Measurements from ENCODE around the gene CYP4A22.

DNA sequence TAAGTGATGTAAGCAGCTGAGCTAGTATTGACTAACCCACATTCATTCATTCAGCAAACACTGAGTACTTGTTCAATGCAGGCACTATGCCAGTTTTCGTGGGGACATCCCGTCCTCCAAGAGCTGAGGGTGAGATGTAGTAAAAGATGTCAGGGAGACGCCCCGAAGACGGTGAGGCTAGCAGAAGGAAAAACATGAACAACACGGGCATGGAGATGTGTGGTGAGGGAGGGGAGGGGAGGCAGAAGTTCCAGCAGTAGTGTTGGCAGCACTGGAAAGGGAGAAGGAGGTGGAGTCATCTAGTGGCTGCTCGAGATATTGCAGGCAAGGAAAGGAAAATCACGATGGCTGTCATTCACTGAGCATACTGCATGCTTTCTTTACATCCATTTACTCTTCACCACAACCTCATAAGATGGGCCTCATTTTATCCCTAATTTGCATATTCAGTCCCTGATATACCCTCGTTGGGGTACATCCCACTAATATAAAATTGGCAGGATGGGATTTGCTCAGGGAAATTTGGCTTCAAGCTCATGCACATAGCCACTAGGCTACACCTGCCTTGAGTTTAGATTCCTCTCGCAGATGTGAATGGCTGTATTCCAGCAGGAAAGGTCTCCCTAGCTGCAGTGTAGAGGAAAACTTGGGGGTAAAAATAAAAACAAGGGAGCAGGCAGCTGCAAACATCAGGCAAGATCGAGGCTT is 38.1 kb downstream of the CYP4A22 start:
- TF ChIP-seq CTCF (IDR thresholded peaks at IDR 0.05) (peak; percentile 98), POLR2AphosphoS5 (IDR thresholded peaks at IDR 0.05; ENCODE audit: low read depth, low read length) (no peak), TCF7L2 (IDR thresholded peaks at IDR 0.05; ENCODE audit: low read depth, low read length) (no peak), SIN3A (IDR thresholded peaks at IDR 0.05; ENCODE audit: borderline replicate concordance, insufficient read depth, low read depth, low read length) (no peak)

Measured in Panc1 (cell line).